K562 (cell line): ENCODE results near the gene SSH3. TPM values are rescaled to one million over a fixed set of nuclear protein-coding genes. Genes with fewer than 3 reads are reported as not detected.
A peak's percentile ranks its signal among the peaks of the same experiment; 100 is the strongest.

ENCODE experiments used
- BMI1 ChIP-seq: fragments of 150-350 bp; IDR thresholded peaks from 2 replicates; pipeline ENCODE4 v1.6.1; 2014; ENCODE audit warnings: low read length
- CBFB ChIP-seq: sonication (generic); formaldehyde crosslinking; IDR thresholded peaks from 2 replicates; pipeline ENCODE4 v1.4.0; 2020; ENCODE audit warnings: mild to moderate bottlenecking, missing genetic modification reagents
- HDAC1 ChIP-seq, 2 experiments: fragments of 450-650 bp; IDR thresholded peaks; 2 replicates each; pipeline ENCODE4 v1.6.1; 2016 to 2017; ENCODE audit warnings: inconsistent platforms in 1 of 2, mild to moderate bottlenecking in 1 of 2, moderate library complexity in 1 of 2
- HNRNPK ChIP-seq: fragments of 200-400 bp; formaldehyde crosslinking; IDR thresholded peaks from one replicate; pipeline ENCODE4 v1.6.1; 2018; ENCODE audit warnings: mild to moderate bottlenecking, low read depth, low read length; ENCODE audit not compliant: poor library complexity, severe bottlenecking
- IFI16 ChIP-seq: fragments of 250-450 bp; sonication (Bioruptor Pico); IDR thresholded peaks from 2 replicates; pipeline ENCODE4 v2.1.2; 2022; ENCODE audit warnings: mild to moderate bottlenecking, inconsistent platforms
- NEUROD1 ChIP-seq: fragments of 150-350 bp; IDR thresholded peaks from 2 replicates; pipeline ENCODE4 v1.6.1; 2014; ENCODE audit warnings: borderline replicate concordance, low read length, low read depth; ENCODE audit not compliant: partially characterized antibody
- PHB2 ChIP-seq: fragments of 450-650 bp; IDR thresholded peaks from 2 replicates; pipeline ENCODE4 v1.6.1; 2017; ENCODE audit warnings: low read depth
- RBM22 ChIP-seq: fragments of 200-400 bp; formaldehyde crosslinking; IDR thresholded peaks from 2 replicates; pipeline ENCODE4 v1.6.1; 2018; ENCODE audit warnings: low read length, low read depth; ENCODE audit not compliant: poor library complexity, severe bottlenecking
- RBM25 ChIP-seq: fragments of 200-400 bp; formaldehyde crosslinking; IDR thresholded peaks from 2 replicates; pipeline ENCODE4 v1.6.1; 2018; ENCODE audit warnings: low read length, low read depth, moderate library complexity; ENCODE audit not compliant: severe bottlenecking
- RUNX1 ChIP-seq: sonication (generic); IDR thresholded peaks from 2 replicates; pipeline ENCODE4 v1.6.1; 2016; ENCODE audit warnings: antibody characterized with exemption, low read depth
- SAFB ChIP-seq: fragments of 200-400 bp; formaldehyde crosslinking; IDR thresholded peaks from 2 replicates; pipeline ENCODE4 v1.6.1; 2017; ENCODE audit warnings: low read depth, low read length, borderline replicate concordance
- TCFL5 ChIP-seq: fragments of 250-450 bp; sonication (Bioruptor Pico); conservative IDR thresholded peaks from 2 replicates; pipeline ENCODE4 v1.6.1; 2021; ENCODE audit warnings: mild to moderate bottlenecking, moderate library complexity, matching md5 sums
- U2AF1 ChIP-seq: fragments of 200-400 bp; formaldehyde crosslinking; optimal IDR thresholded peaks from 2 replicates; pipeline ENCODE3; 2017; ENCODE audit warnings: mild to moderate bottlenecking, low read depth, low read length, moderate library complexity
- ZKSCAN1 ChIP-seq: fragments of 150-350 bp; IDR thresholded peaks from 2 replicates; pipeline ENCODE4 v1.6.1; 2016; ENCODE audit warnings: low read depth, low read length
- ZKSCAN3 ChIP-seq: fragments of 250-450 bp; sonication (Bioruptor Pico); IDR thresholded peaks from 2 replicates; pipeline ENCODE4 v1.4.0; 2020
- ZNF134 ChIP-seq: fragments of 250-450 bp; sonication (Bioruptor Pico); conservative IDR thresholded peaks from 2 replicates; pipeline ENCODE4 v1.4.0; 2020
- ZNF311 ChIP-seq: fragments of 250-450 bp; sonication (Bioruptor Pico); IDR thresholded peaks from 2 replicates; pipeline ENCODE4 v1.4.0; 2020; ENCODE audit warnings: mild to moderate bottlenecking, moderate library complexity
- ZNF644 ChIP-seq: fragments of 200-800 bp; sonication (Bioruptor generic); IDR thresholded peaks from 2 replicates; pipeline ENCODE4 v1.6.1; 2016; ENCODE audit warnings: low read depth, missing genetic modification characterization, missing compliant biosample characterization
- polyA plus RNA-seq, 8 experiments: library from polyadenylated mRNA; depleted of rRNA in 4 of 8; stranded (reverse) in 5 of 8; unstranded in 3 of 8; fragments of >200 nt; fragmentation: Nextera tagmentation in 2 of 8; fragmentation: Illumina TruSeq in 1 of 8; extraction: Ambion mirVana in 2 of 8; extraction: Trizol in 1 of 8; gene quantifications; 2 replicates each; pipeline versions ENCODE4 v1.2.1 to v1.2.3, GENCODE V29; 2011 to 2014; ENCODE audit warnings: inconsistent platforms in 1 of 8, missing spikeins in 1 of 8
- total RNA-seq, 7 experiments: library from RNA; depleted of rRNA in 6 of 7; stranded (reverse); fragments of >200 nt in 6 of 7; fragmentation: Illumina TruSeq in 2 of 7; extraction: Trizol in 2 of 7; gene quantifications; 2 replicates each; pipeline versions ENCODE4 v1.2.1 to v1.2.3, GENCODE V29; 2011 to 2021; ENCODE audit warnings: low replicate concordance in 1 of 7
- TF ChIP-seq, protein P1 (sequence below): sonication (generic); formaldehyde crosslinking; IDR thresholded peaks from 2 replicates; pipeline ENCODE4 v1.8.1; 2023; ENCODE audit warnings: mild to moderate bottlenecking, missing genetic modification reagents
- TF ChIP-seq, protein P2 (sequence below): fragments of 450-650 bp; IDR thresholded peaks from 2 replicates; pipeline ENCODE4 v1.6.1; 2016
- TF ChIP-seq, protein P3 (sequence below): sonication (generic); formaldehyde crosslinking; IDR thresholded peaks from 2 replicates; pipeline ENCODE4 v1.8.0; 2023; ENCODE audit warnings: mild to moderate bottlenecking, missing genetic modification reagents
- TF ChIP-seq, protein P4 (sequence below): fragments of 250-450 bp; sonication (Bioruptor Pico); IDR thresholded peaks from 2 replicates; pipeline ENCODE4 v1.5.0; 2021; ENCODE audit warnings: mild to moderate bottlenecking, borderline replicate concordance
- TF ChIP-seq, protein P5 (sequence below): fragments of 250-450 bp; sonication (Bioruptor Pico); IDR thresholded peaks from 2 replicates; pipeline ENCODE4 v1.8.0; 2021; ENCODE audit warnings: moderate library complexity, mild to moderate bottlenecking, inconsistent platforms

Gene SSH3
- total and polyA plus RNA-seq, 9 of the 15 experiments (the other 6 are each of a cell fraction or from before 2014, with no cell fraction given): 0.07 to 1.0 (median 0.24) TPM; not detected in 3

DNA sequence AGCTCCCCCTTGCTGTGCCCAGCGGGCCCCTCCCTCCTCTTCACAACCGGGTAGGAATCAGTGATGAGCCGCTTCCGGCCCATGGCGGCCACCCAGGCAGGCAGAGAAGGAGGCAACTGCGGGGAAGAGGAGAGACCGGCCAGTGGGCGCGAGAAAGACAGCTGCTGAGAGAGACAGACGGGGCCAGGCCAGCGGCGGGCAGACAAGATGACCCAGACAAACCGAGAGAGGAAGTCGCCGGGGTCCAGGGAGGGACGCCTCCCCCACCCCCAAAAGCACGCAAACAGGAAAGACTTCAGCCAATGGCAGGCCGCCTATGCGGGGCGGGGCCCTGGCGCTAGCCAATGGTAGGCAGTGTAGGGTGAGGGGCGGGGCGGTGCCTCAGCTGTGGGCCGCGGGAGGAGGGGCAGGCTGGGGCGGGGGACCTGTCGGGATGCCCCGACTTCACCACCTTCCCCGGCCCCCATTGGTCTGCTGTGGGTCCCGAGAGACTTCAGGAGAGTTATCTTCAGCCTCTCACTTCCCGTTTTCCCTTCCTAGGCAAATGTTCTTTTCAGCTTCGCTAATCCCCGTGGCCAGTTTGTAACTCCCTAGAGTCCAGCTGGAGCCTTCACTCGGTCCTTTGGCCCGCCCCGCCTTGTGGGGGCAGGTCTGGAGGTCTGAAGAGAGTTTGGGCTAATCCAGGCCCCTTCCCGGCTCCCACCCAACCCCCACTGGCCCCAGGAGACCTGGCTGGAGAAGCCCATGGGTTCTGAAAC, 50.2 kb downstream of the SSH3 start, which contains the start of gene POLD4 (continued):
- TF ChIP-seq, protein P1, sequence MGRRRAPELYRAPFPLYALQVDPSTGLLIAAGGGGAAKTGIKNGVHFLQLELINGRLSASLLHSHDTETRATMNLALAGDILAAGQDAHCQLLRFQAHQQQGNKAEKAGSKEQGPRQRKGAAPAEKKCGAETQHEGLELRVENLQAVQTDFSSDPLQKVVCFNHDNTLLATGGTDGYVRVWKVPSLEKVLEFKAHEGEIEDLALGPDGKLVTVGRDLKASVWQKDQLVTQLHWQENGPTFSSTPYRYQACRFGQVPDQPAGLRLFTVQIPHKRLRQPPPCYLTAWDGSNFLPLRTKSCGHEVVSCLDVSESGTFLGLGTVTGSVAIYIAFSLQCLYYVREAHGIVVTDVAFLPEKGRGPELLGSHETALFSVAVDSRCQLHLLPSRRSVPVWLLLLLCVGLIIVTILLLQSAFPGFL: no peak
- no peak for TF ChIP-seq RBM22
- no peak for TF ChIP-seq BMI1
- TF ChIP-seq IFI16 (CRISPR knock-in tag): no peak
- no peak for TF ChIP-seq U2AF1
- TF ChIP-seq ZNF134 (CRISPR knock-in tag): no peak
- TF ChIP-seq, protein P2, sequence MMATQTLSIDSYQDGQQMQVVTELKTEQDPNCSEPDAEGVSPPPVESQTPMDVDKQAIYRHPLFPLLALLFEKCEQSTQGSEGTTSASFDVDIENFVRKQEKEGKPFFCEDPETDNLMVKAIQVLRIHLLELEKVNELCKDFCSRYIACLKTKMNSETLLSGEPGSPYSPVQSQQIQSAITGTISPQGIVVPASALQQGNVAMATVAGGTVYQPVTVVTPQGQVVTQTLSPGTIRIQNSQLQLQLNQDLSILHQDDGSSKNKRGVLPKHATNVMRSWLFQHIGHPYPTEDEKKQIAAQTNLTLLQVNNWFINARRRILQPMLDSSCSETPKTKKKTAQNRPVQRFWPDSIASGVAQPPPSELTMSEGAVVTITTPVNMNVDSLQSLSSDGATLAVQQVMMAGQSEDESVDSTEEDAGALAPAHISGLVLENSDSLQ: no peak; the same call in 1 of the 2 replicates
- TF ChIP-seq, protein P3, sequence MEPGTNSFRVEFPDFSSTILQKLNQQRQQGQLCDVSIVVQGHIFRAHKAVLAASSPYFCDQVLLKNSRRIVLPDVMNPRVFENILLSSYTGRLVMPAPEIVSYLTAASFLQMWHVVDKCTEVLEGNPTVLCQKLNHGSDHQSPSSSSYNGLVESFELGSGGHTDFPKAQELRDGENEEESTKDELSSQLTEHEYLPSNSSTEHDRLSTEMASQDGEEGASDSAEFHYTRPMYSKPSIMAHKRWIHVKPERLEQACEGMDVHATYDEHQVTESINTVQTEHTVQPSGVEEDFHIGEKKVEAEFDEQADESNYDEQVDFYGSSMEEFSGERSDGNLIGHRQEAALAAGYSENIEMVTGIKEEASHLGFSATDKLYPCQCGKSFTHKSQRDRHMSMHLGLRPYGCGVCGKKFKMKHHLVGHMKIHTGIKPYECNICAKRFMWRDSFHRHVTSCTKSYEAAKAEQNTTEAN: no peak
- no peak for TF ChIP-seq TCFL5 (CRISPR knock-in tag)
- TF ChIP-seq RUNX1: no peak; the same call in 1 of the 2 replicates
- no peak for TF ChIP-seq SAFB
- peak; percentile 67 for TF ChIP-seq RBM25
- TF ChIP-seq CBFB (CRISPR knock-in tag): no peak
- 0 out of 2 replicates have a peak, but pooled peaks have one; percentile 17 for TF ChIP-seq ZNF644
- no peak for TF ChIP-seq ZKSCAN1
- no peak for TF ChIP-seq HNRNPK
- TF ChIP-seq, protein P4, sequence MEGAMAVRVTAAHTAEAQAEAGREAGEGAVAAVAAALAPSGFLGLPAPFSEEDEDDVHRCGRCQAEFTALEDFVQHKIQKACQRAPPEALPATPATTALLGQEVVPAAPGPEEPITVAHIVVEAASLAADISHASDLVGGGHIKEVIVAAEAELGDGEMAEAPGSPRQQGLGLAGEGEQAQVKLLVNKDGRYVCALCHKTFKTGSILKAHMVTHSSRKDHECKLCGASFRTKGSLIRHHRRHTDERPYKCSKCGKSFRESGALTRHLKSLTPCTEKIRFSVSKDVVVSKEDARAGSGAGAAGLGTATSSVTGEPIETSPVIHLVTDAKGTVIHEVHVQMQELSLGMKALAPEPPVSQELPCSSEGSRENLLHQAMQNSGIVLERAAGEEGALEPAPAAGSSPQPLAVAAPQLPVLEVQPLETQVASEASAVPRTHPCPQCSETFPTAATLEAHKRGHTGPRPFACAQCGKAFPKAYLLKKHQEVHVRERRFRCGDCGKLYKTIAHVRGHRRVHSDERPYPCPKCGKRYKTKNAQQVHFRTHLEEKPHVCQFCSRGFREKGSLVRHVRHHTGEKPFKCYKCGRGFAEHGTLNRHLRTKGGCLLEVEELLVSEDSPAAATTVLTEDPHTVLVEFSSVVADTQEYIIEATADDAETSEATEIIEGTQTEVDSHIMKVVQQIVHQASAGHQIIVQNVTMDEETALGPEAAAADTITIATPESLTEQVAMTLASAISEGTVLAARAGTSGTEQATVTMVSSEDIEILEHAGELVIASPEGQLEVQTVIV: no peak
- TF ChIP-seq ZKSCAN3 (CRISPR knock-in tag): no peak
- peak in 1 of 2 experiments; percentile 45; a peak in 2 of 4 replicates for TF ChIP-seq HDAC1 (IDR thresholded peaks at IDR 0.05)
- TF ChIP-seq, protein P5, sequence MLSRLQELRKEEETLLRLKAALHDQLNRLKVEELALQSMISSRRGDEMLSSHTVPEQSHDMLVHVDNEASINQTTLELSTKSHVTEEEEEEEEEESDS (CRISPR knock-in tag): no peak
- TF ChIP-seq ZNF311 (CRISPR knock-in tag): no peak
- TF ChIP-seq PHB2: no peak
- TF ChIP-seq NEUROD1: peak; percentile 72
